GM23248 (cell line): ENCODE measurements around the gene PAM. TPM values are rescaled to one million over a fixed set of nuclear protein-coding genes. Genes with fewer than 3 reads are reported as not detected.

Source experiments
- DNase-seq: peaks from one replicate; pipeline ENCODE4 v3.0.0-alpha.2; 2015
- H2AFZ ChIP-seq: fragments of 200-600 bp; sonication (generic); 2 replicates; pipeline ENCODE4 v1.6.1; 2016; ENCODE audit warnings: antibody characterized with exemption
- H3F3A ChIP-seq: fragments of 200-600 bp; sonication (generic); 2 replicates; pipeline ENCODE4 v1.6.1; 2016; ENCODE audit warnings: mild to moderate bottlenecking, antibody characterized with exemption, mixed run types; ENCODE audit not compliant: insufficient read depth
- H3K27ac ChIP-seq: fragments of 200-600 bp; sonication (generic); 2 replicates; pipeline ENCODE4 v1.5.1; 2016; ENCODE audit warnings: mild to moderate bottlenecking
- H3K27me3 ChIP-seq: fragments of 200-600 bp; sonication (generic); replicated peaks from 2 replicates; pipeline ENCODE4 v1.6.1; 2016; ENCODE audit warnings: mild to moderate bottlenecking; ENCODE audit not compliant: insufficient read depth
- H3K36me3 ChIP-seq: fragments of 200-600 bp; sonication (generic); 2 replicates; pipeline ENCODE4 v1.6.1; 2016; ENCODE audit warnings: low read depth, mild to moderate bottlenecking
- H3K4me1 ChIP-seq: fragments of 200-600 bp; sonication (generic); 2 replicates; pipeline ENCODE4 v1.6.1; 2016; ENCODE audit warnings: mild to moderate bottlenecking; ENCODE audit not compliant: insufficient read depth
- H3K4me2 ChIP-seq: fragments of 200-600 bp; sonication (generic); one replicate; pipeline ENCODE4 v1.6.1; 2016; ENCODE audit warnings: mild to moderate bottlenecking; ENCODE audit not compliant: unreplicated experiment
- H3K4me3 ChIP-seq: fragments of 200-600 bp; sonication (generic); 2 replicates; pipeline ENCODE4 v1.5.1; 2016; ENCODE audit warnings: mild to moderate bottlenecking
- H3K79me2 ChIP-seq: fragments of 200-600 bp; sonication (generic); 2 replicates; pipeline ENCODE4 v1.6.1; 2016; ENCODE audit warnings: mild to moderate bottlenecking; ENCODE audit not compliant: insufficient read depth
- H3K9ac ChIP-seq: fragments of 200-600 bp; sonication (generic); 2 replicates; pipeline ENCODE4 v1.6.1; 2016; ENCODE audit warnings: mild to moderate bottlenecking
- H3K9me2 ChIP-seq: fragments of 200-600 bp; sonication (generic); 2 replicates; pipeline ENCODE4 v1.6.1; 2016; ENCODE audit warnings: mixed run types, mild to moderate bottlenecking, moderate library complexity; ENCODE audit not compliant: insufficient read depth
- H3K9me3 ChIP-seq: fragments of 200-600 bp; sonication (generic); one replicate; pipeline ENCODE4 v1.6.1; 2017; ENCODE audit warnings: low read depth
- H4K20me1 ChIP-seq: fragments of 200-600 bp; sonication (generic); 2 replicates; pipeline ENCODE4 v1.6.0; 2016; ENCODE audit not compliant: insufficient read depth
- EZH2 ChIP-seq: fragments of 200-600 bp; sonication (generic); IDR thresholded peaks from 2 replicates; pipeline ENCODE4 v1.6.1; 2018; ENCODE audit warnings: antibody characterized with exemption, mild to moderate bottlenecking; ENCODE audit not compliant: insufficient read depth, poor library complexity, severe bottlenecking
- EZH2phosphoT487 ChIP-seq: fragments of 200-600 bp; sonication (generic); IDR thresholded peaks from 2 replicates; pipeline ENCODE4 v1.6.1; 2018; ENCODE audit warnings: antibody characterized with exemption, moderate library complexity, mild to moderate bottlenecking, low read depth; ENCODE audit not compliant: insufficient read depth
- WGBS, 2 experiments: methylation state at CpG; one replicate each; pipeline ENCODE4 v1.1.6; 2015 to 2017; ENCODE audit warnings: low lambda C conversion rate in 2 of 2, low coverage in 1 of 2; ENCODE audit errors: missing lambda C conversion rate in 2 of 2; 5-methylcytosine and 5-hydroxymethylcytosine counted together
- in situ Hi-C: fragments of 300-500 bp; cut with MboI; formaldehyde crosslinking; loops from 2 replicates; pipeline ENCODE4 v1.15.0; 2020
- polyA plus RNA-seq: library from polyadenylated mRNA; unstranded; fragments of >200 nt; fragmentation: Nextera tagmentation; extraction: Ambion mirVana; gene quantifications from 2 replicates; pipeline ENCODE4 v1.2.1, GENCODE V29; 2016
- total RNA-seq: library from RNA; depleted of rRNA; stranded (reverse); fragments of >200 nt; shearing (Covaris generic); gene quantifications from 2 replicates; pipeline ENCODE4 v1.2.3, GENCODE V29; 2014

Gene PAM
- total and polyA plus RNA-seq, 2 experiments from 2014 or later: 429 to 499 TPM

DNA sequence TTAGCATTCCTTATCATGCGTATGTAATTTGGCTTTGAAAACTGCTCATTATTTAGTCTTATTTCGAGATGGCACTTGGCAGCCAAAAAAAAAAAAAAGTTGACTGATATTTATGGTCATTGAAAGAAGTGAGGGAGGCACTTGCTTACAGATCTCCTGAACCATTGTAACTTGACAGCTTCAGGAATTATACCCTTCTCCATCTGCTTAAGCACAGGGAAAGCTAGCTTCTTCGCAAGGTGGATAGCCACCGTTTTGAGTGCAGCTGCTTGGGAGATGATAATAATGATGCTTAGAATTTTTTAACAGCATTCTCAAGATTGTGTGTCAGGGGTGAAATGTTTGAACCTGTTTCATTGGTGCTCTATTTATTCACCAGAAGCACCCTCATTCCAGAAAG lies 248.8 kb downstream of the PAM start:
- in situ Hi-C loops: no loop called here
- no peak overlapping the region for H3K27ac ChIP-seq
- H3K4me3 ChIP-seq: no peak overlapping the region
- no peak overlapping the region for H3K4me2 ChIP-seq
- H2AFZ ChIP-seq: no peak overlapping the region
- no peaks in the 10 kb centered on the region for H4K20me1 ChIP-seq
- DNase-seq: no peak
- no peak for TF ChIP-seq EZH2
- no peak for TF ChIP-seq EZH2phosphoT487
- no peaks in the 10 kb centered on the region for H3F3A ChIP-seq
- no peaks in the 10 kb centered on the region for H3K27me3 ChIP-seq
- no peaks in the 10 kb centered on the region for H3K9me2 ChIP-seq
- peaks cover 16% of the 10 kb centered on the region; the same call in 1 of the 2 replicates for H3K36me3 ChIP-seq
- H3K9ac ChIP-seq: no peak overlapping the region
- no peaks in the 10 kb centered on the region for H3K4me1 ChIP-seq
- no peaks in the 10 kb centered on the region for H3K9me3 ChIP-seq
- WGBS, 2 experiments: 96 to 97% methylated on average over 4 of the region's 4 CpGs
- no peaks in the 10 kb centered on the region for H3K79me2 ChIP-seq

DNA sequence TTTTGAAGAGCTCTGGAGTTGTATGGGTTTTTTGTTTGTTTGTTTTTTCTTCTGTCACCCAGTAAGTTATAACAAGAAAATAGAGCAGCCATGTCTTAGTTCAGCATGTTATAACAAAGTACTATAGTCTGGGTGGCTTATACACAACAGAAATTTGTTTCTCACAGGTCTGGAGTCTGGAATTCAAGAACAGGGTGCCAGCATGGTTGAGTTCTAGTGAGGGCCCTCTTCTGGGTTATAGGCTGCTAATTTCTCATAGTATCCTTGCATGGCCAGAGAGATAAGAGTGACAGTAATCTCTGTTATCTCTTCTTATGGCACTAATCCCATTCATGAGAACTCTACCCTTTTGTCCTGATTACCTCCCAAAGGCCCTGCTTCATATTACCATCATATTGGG lies 250.2 kb downstream of the PAM start:
- no peaks in the 10 kb centered on the region for H3F3A ChIP-seq
- DNase-seq: no peak
- no peak overlapping the region for H3K4me2 ChIP-seq
- H3K4me3 ChIP-seq: no peak overlapping the region
- no peaks in the 10 kb centered on the region for H3K9me3 ChIP-seq
- no peaks in the 10 kb centered on the region for H3K9me2 ChIP-seq
- H3K27ac ChIP-seq: no peak overlapping the region
- H2AFZ ChIP-seq: no peak overlapping the region
- in situ Hi-C loops: no loop called here
- no peak for TF ChIP-seq EZH2phosphoT487
- TF ChIP-seq EZH2: no peak
- no peaks in the 10 kb centered on the region for H3K79me2 ChIP-seq
- peaks cover 20% of the 10 kb centered on the region for H3K36me3 ChIP-seq
- no peaks in the 10 kb centered on the region for H4K20me1 ChIP-seq
- H3K9ac ChIP-seq: no peak overlapping the region
- no peaks in the 10 kb centered on the region for H3K4me1 ChIP-seq
- H3K27me3 ChIP-seq: no peaks in the 10 kb centered on the region

DNA sequence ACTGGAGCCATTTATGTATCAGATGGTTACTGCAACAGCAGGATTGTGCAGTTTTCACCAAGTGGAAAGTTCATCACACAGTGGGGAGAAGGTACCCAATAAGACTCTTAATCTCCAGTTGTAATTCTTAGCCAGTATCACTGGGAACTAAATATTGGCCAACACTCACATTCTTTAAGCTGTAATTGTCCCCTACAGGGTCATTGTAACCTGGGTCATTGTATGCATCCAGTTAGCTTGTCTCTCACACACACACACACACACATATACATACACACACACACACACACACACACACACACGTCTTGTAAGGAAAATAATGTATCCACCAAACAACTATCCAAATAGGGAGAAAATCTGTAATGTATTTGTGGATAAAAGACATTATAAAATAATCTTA lies 251.8 kb downstream of the PAM start:
- Histone ChIP-seq H3K9me3 (no peaks in the 10 kb centered on the region), H3K9ac (no peak overlapping the region), H2AFZ (no peak overlapping the region), H4K20me1 (no peaks in the 10 kb centered on the region), H3F3A (no peaks in the 10 kb centered on the region), H3K4me2 (no peak overlapping the region), H3K27ac (no peak overlapping the region), H3K4me3 (no peak overlapping the region), H3K9me2 (no peaks in the 10 kb centered on the region), H3K36me3 (peaks cover 28% of the 10 kb centered on the region), H3K27me3 (no peaks in the 10 kb centered on the region), H3K79me2 (no peaks in the 10 kb centered on the region), H3K4me1 (no peaks in the 10 kb centered on the region)
- TF ChIP-seq EZH2 (no peak), EZH2phosphoT487 (no peak)
- no peak for DNase-seq
- in situ Hi-C loops: no loop called here
- 31 to 34% methylated on average over 1 of the region's 1 CpG for WGBS, 2 experiments

DNA sequence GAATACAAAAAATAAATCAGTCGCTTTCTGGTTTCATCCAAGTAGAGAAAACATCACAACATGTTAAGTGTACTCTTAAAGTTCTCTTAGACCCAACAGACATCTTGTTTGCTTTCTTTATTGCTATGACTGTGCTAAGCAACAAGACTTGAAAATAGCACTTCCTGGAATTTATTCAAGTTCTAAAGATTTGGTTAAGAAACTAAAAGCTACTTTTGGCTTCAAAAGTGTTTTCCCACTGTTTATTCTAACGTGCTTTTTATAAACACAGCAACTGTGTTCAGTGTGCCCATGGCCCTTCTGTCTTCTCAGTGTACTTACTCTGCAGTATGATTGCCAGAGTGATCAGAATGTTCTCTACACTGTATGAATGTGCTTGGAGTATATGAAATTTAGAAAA lies 255.1 kb downstream of the PAM start:
- Histone ChIP-seq H3F3A (0 out of 2 replicates have a peak, but pooled peaks cover 6% of the 10 kb centered on the region), H2AFZ (no peak overlapping the region), H3K9me2 (no peaks in the 10 kb centered on the region), H3K4me3 (no peak overlapping the region), H4K20me1 (no peaks in the 10 kb centered on the region), H3K27ac (no peak overlapping the region), H3K27me3 (no peaks in the 10 kb centered on the region), H3K36me3 (peaks cover 27% of the 10 kb centered on the region), H3K79me2 (no peaks in the 10 kb centered on the region), H3K9ac (no peak overlapping the region), H3K4me2 (no peak overlapping the region), H3K9me3 (no peaks in the 10 kb centered on the region), H3K4me1 (peaks cover 12% of the 10 kb centered on the region; the same call in 1 of the 2 replicates)
- TF ChIP-seq EZH2 (no peak), EZH2phosphoT487 (no peak)
- no peak for DNase-seq
- WGBS, 2 experiments: 60 to 75% methylated on average over 2 of the region's 2 CpGs
- in situ Hi-C loops: no loop called here

DNA sequence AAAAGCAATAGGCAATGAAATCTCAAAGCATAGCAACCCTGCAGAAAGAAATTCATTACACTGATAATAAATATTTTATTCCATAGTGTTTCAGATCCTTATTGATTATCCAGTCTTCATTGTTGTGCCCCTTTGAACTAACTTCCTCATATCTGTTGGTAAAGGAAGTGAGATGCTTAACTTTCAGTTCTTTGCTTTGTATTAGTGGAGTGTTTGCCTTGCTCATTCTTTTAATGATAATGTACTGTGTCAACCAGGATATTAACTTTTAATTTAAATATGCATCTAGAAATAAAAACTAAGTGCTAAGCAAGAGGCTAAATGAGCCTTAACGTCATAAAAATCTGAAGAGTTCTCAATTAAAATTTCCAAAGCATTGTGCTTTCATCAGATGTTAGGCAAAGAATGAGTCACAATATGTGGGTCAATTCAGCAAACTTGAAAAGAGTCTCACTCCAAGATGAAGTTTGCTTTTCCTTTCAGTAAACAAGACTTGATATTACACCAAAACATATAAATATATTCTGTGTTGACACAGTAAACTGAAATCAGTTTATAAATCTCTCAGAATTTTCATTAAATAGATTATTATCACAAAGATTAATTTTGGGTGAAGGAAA lies 258.9 kb downstream of the PAM start:
- H3K36me3 ChIP-seq: peaks cover 22% of the 10 kb centered on the region
- H3K4me2 ChIP-seq: peak overlapping the region; percentile 6
- H3F3A ChIP-seq: 0 out of 2 replicates have a peak, but pooled peaks cover 6% of the 10 kb centered on the region
- H3K27me3 ChIP-seq: no peaks in the 10 kb centered on the region
- no peak overlapping the region for H3K4me3 ChIP-seq
- no peak overlapping the region for H2AFZ ChIP-seq
- no peak overlapping the region for H3K9ac ChIP-seq
- no peak overlapping the region for H3K27ac ChIP-seq
- TF ChIP-seq EZH2phosphoT487 (no peak), EZH2 (no peak)
- no peaks in the 10 kb centered on the region for H3K79me2 ChIP-seq
- 13 to 20% methylated on average over 1 of the region's 1 CpG for WGBS, 2 experiments
- H3K9me2 ChIP-seq: no peaks in the 10 kb centered on the region
- in situ Hi-C loops: no loop called here
- peaks cover 12% of the 10 kb centered on the region; the same call in 1 of the 2 replicates for H3K4me1 ChIP-seq
- H3K9me3 ChIP-seq: no peaks in the 10 kb centered on the region
- H4K20me1 ChIP-seq: no peaks in the 10 kb centered on the region
- DNase-seq: peak; percentile 35
